Neutrophil (primary cell): ENCODE measurements around the gene RASGRF1.

Source experiments
- H3K27ac ChIP-seq: fragments of 200-600 bp; sonication (generic); 2 replicates; pipeline ENCODE4 v1.5.1; 2016; ENCODE audit warnings: mild to moderate bottlenecking, moderate library complexity
- H3K27me3 ChIP-seq: fragments of 200-600 bp; sonication (generic); 2 replicates; pipeline ENCODE4 v1.6.0; 2016; ENCODE audit warnings: mild to moderate bottlenecking
- H3K36me3 ChIP-seq: fragments of 200-600 bp; sonication (generic); 2 replicates; pipeline ENCODE4 v1.5.1; 2017
- H3K4me1 ChIP-seq, 2 experiments: fragments of 200-600 bp in 1 of 2; sonication (generic) in 1 of 2; 1 replicate in 1 of 2; 2 replicates in 1 of 2; pipeline versions ENCODE4 v1.5.1 to v1.6.1; 2013 to 2016; ENCODE audit warnings: low read depth in 1 of 2, low read length in 1 of 2, mild to moderate bottlenecking in 1 of 2, moderate library complexity in 1 of 2; ENCODE audit not compliant: control insufficient read depth in 1 of 2, insufficient read depth in 1 of 2
- H3K4me3 ChIP-seq, 2 experiments: fragments of 200-600 bp in 1 of 2; sonication (generic) in 1 of 2; 1 replicate in 1 of 2; 2 replicates in 1 of 2; pipeline ENCODE4 v1.5.1; 2013 to 2016; ENCODE audit warnings: low read depth in 1 of 2, low read length in 1 of 2, mild to moderate bottlenecking in 1 of 2, moderate library complexity in 1 of 2
- H3K9me3 ChIP-seq: fragments of 200-600 bp; sonication (generic); 2 replicates; pipeline ENCODE4 v1.5.1; 2016
- CTCF ChIP-seq: fragments of 200-600 bp; sonication (generic); IDR thresholded peaks from 2 replicates; pipeline ENCODE4 v1.5.1; 2016; ENCODE audit warnings: antibody characterized with exemption

Gene RASGRF1

DNA sequence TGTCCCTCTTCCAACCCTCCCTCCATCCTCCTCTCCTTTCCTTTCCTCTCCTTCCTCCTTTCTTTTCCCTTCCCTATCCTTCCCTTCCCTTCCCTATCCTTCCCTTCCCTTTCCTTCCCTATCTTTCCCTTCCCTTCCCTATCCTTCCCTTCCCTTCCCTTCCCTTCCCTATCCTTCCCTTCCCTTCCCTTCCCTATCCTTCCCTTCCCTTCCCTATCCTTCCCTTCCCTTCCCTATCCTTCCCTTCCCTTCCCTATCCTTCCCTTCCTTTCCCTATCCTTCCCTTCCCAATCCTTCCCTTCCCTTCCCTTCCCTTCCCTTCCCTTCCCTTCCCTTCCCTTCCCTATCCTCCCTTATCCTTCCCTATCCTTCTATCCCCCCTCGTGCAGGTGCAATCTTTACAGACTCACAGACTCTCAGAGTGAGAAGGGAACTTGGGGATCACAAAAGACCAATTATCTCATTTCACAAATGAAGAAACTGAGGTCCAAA, 31.5 kb downstream of the RASGRF1 start:
- Histone ChIP-seq H3K9me3 (no peaks in the 10 kb centered on the region), H3K4me1 (no peaks in the 10 kb centered on the region), H3K4me3 (no peak overlapping the region), H3K27ac (no peak overlapping the region), H3K27me3 (peaks cover 21% of the 10 kb centered on the region), H3K36me3 (no peaks in the 10 kb centered on the region)
- no peak for TF ChIP-seq CTCF

DNA sequence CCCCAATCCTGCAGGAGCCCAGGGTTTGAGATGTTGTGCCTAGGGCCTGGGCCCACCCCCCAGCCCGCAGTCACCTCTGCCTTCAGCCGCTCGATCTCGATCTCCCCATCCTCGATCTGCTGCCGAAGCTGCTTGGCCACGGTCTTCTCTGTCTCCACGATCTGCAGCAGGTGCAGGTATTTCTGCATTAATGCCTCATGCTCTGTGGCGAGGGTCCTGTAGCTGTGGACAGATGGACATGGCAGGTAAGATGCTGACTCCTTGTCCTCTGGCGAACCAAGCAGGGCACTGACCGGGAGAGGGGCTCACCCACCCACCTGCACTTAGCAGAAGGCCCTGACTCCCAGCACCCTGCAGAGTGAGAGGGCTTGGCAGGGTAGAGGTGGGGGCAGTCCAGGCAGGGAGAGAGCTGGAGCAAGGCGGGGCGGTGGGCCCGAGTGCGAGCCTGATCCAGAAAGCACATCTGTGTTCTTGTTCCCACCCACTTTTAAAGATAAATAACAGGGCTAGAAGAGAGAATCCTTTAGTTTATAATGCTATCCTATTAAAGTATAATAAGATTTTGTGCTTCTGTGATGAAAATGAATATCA, 32.2 kb downstream of the RASGRF1 start:
- Histone ChIP-seq H3K4me1 (no peaks in the 10 kb centered on the region), H3K4me3 (no peak overlapping the region), H3K27ac (no peak overlapping the region), H3K27me3 (peaks cover 21% of the 10 kb centered on the region), H3K9me3 (no peaks in the 10 kb centered on the region), H3K36me3 (no peaks in the 10 kb centered on the region)
- no peak for TF ChIP-seq CTCF

GRCh38 chr15:79057050-79057449, 33.5 kb downstream of the RASGRF1 start:
- TF ChIP-seq CTCF: no peak
- H3K4me1 ChIP-seq: no peaks in the 10 kb centered on the region
- H3K9me3 ChIP-seq: no peaks in the 10 kb centered on the region
- H3K27me3 ChIP-seq: peaks cover 21% of the 10 kb centered on the region
- no peak overlapping the region for H3K4me3 ChIP-seq
- H3K27ac ChIP-seq: no peak overlapping the region
- no peaks in the 10 kb centered on the region for H3K36me3 ChIP-seq

GRCh38 chr15:79054350-79054749, 36.2 kb downstream of the RASGRF1 start:
- no peak overlapping the region for H3K27ac ChIP-seq
- no peaks in the 10 kb centered on the region for H3K4me1 ChIP-seq
- no peaks in the 10 kb centered on the region for H3K36me3 ChIP-seq
- H3K4me3 ChIP-seq: no peak overlapping the region
- no peaks in the 10 kb centered on the region for H3K9me3 ChIP-seq
- TF ChIP-seq CTCF: no peak
- peaks cover 8% of the 10 kb centered on the region for H3K27me3 ChIP-seq

GRCh38 chr15:79053894-79054293, 36.7 kb downstream of the RASGRF1 start:
- Histone ChIP-seq H3K9me3 (no peaks in the 10 kb centered on the region), H3K4me3 (no peak overlapping the region), H3K4me1 (no peaks in the 10 kb centered on the region), H3K27ac (no peak overlapping the region), H3K27me3 (peaks cover 11% of the 10 kb centered on the region), H3K36me3 (no peaks in the 10 kb centered on the region)
- TF ChIP-seq CTCF: no peak
